ENCODE results near the gene KIF2C.
"Not testable (repeated sequence)": the region's sequence is repeated elsewhere in the genome, so short reads cannot be mapped to it uniquely, and the experiment has no call there.

Gene KIF2C

GRCh38 chr1:44739307-44740178 is at the start of gene KIF2C:
TSS of gene KIF2C (plus strand) at chr1:44739837. CDS start at chr1:44739933, 96 bp downstream.
- Histone ChIP-seq H3K4me3 (ENCODE audit: low read length) (peak within 1 kb of the TSS; percentile 40), H3K36me3 (ENCODE audit: control insufficient read depth, insufficient read depth, low read length) (no peaks in the 10 kb centered on the region), H3K9me3 (ENCODE audit: control insufficient read depth, low read length) (no peaks in the 10 kb centered on the region), H3K9ac (ENCODE audit: low read length) (peak within 1 kb of the TSS; percentile 71), H3K4me1 (ENCODE audit: control insufficient read depth, insufficient read depth, low read length) (peaks cover 9% of the 10 kb centered on the region), H3K27me3 (ENCODE audit: control insufficient read depth, insufficient read depth, low read length) (no peaks in the 10 kb centered on the region)

- H3K4me3 ChIP-seq (ENCODE audit: low read length), result no peak overlapping the region
- H3K9ac ChIP-seq (ENCODE audit: low read length), result no peak overlapping the region
- no peaks in the 10 kb centered on the region for H3K27me3 ChIP-seq (ENCODE audit: control insufficient read depth, insufficient read depth, low read length)
- H3K9me3 ChIP-seq (ENCODE audit: control insufficient read depth, low read length), result no peaks in the 10 kb centered on the region
- H3K36me3 ChIP-seq (ENCODE audit: control insufficient read depth, insufficient read depth, low read length), result no peaks in the 10 kb centered on the region
- H3K4me1 ChIP-seq (ENCODE audit: control insufficient read depth, insufficient read depth, low read length), result no peaks in the 10 kb centered on the region
These were observed 46.5 kb upstream of the KIF2C start for GRCh38 chr1:44693159-44693558.

- Histone ChIP-seq H3K9me3 (ENCODE audit: control insufficient read depth, low read length) (no peaks in the 10 kb centered on the region), H3K36me3 (ENCODE audit: control insufficient read depth, insufficient read depth, low read length) (no peaks in the 10 kb centered on the region), H3K4me1 (ENCODE audit: control insufficient read depth, insufficient read depth, low read length) (no peaks in the 10 kb centered on the region), H3K4me3 (ENCODE audit: low read length) (no peak overlapping the region), H3K27me3 (ENCODE audit: control insufficient read depth, insufficient read depth, low read length) (no peaks in the 10 kb centered on the region), H3K9ac (ENCODE audit: low read length) (no peak overlapping the region)
These were observed 45.7 kb upstream of the KIF2C start for GRCh38 chr1:44693900-44694299.

- Histone ChIP-seq H3K4me3 (ENCODE audit: low read length) (no peak overlapping the region), H3K36me3 (ENCODE audit: control insufficient read depth, insufficient read depth, low read length) (no peaks in the 10 kb centered on the region), H3K27me3 (ENCODE audit: control insufficient read depth, insufficient read depth, low read length) (no peaks in the 10 kb centered on the region), H3K9ac (ENCODE audit: low read length) (no peak overlapping the region), H3K9me3 (ENCODE audit: control insufficient read depth, low read length) (no peaks in the 10 kb centered on the region), H3K4me1 (ENCODE audit: control insufficient read depth, insufficient read depth, low read length) (no peaks in the 10 kb centered on the region)
These were observed 44.7 kb upstream of the KIF2C start for GRCh38 chr1:44694863-44695478.

GRCh38 chr1:44695671-44696070 is 44.0 kb upstream of the KIF2C start:
- H3K4me1 ChIP-seq (ENCODE audit: control insufficient read depth, insufficient read depth, low read length), result no peaks in the 10 kb centered on the region
- H3K27me3 ChIP-seq (ENCODE audit: control insufficient read depth, insufficient read depth, low read length), result no peaks in the 10 kb centered on the region
- H3K9ac ChIP-seq (ENCODE audit: low read length), result no peak overlapping the region
- no peak overlapping the region for H3K4me3 ChIP-seq (ENCODE audit: low read length)
- H3K9me3 ChIP-seq (ENCODE audit: control insufficient read depth, low read length), result no peaks in the 10 kb centered on the region
- H3K36me3 ChIP-seq (ENCODE audit: control insufficient read depth, insufficient read depth, low read length), result no peaks in the 10 kb centered on the region

GRCh38 chr1:44696101-44696500 is 43.5 kb upstream of the KIF2C start:
- no peak overlapping the region for H3K9ac ChIP-seq (ENCODE audit: low read length)
- no peak overlapping the region for H3K4me3 ChIP-seq (ENCODE audit: low read length)
- no peaks in the 10 kb centered on the region for H3K4me1 ChIP-seq (ENCODE audit: control insufficient read depth, insufficient read depth, low read length)
- H3K36me3 ChIP-seq (ENCODE audit: control insufficient read depth, insufficient read depth, low read length), result no peaks in the 10 kb centered on the region
- H3K9me3 ChIP-seq (ENCODE audit: control insufficient read depth, low read length), result no peaks in the 10 kb centered on the region
- H3K27me3 ChIP-seq (ENCODE audit: control insufficient read depth, insufficient read depth, low read length), result no peaks in the 10 kb centered on the region

- Histone ChIP-seq H3K36me3 (ENCODE audit: control insufficient read depth, insufficient read depth, low read length) (no peaks in the 10 kb centered on the region), H3K4me3 (ENCODE audit: low read length) (no peak overlapping the region), H3K4me1 (ENCODE audit: control insufficient read depth, insufficient read depth, low read length) (no peaks in the 10 kb centered on the region), H3K9ac (ENCODE audit: low read length) (no peak overlapping the region), H3K27me3 (ENCODE audit: control insufficient read depth, insufficient read depth, low read length) (no peaks in the 10 kb centered on the region), H3K9me3 (ENCODE audit: control insufficient read depth, low read length) (no peaks in the 10 kb centered on the region)
These were observed 42.8 kb upstream of the KIF2C start for GRCh38 chr1:44696789-44697345.

GRCh38 chr1:44698138-44698537 is 41.5 kb upstream of the KIF2C start:
- Histone ChIP-seq H3K9ac (ENCODE audit: low read length) (no peak overlapping the region), H3K4me1 (ENCODE audit: control insufficient read depth, insufficient read depth, low read length) (no peaks in the 10 kb centered on the region), H3K36me3 (ENCODE audit: control insufficient read depth, insufficient read depth, low read length) (no peaks in the 10 kb centered on the region), H3K4me3 (ENCODE audit: low read length) (no peak overlapping the region), H3K9me3 (ENCODE audit: control insufficient read depth, low read length) (no peaks in the 10 kb centered on the region), H3K27me3 (ENCODE audit: control insufficient read depth, insufficient read depth, low read length) (no peaks in the 10 kb centered on the region)

- not testable (repeated sequence) for H3K9me3 ChIP-seq (ENCODE audit: control insufficient read depth, low read length); H3K9ac ChIP-seq (ENCODE audit: low read length); H3K4me1 ChIP-seq (ENCODE audit: control insufficient read depth, insufficient read depth, low read length); H3K27me3 ChIP-seq (ENCODE audit: control insufficient read depth, insufficient read depth, low read length); H3K4me3 ChIP-seq (ENCODE audit: low read length); H3K36me3 ChIP-seq (ENCODE audit: control insufficient read depth, insufficient read depth, low read length)
These were observed 40.3 kb upstream of the KIF2C start for GRCh38 chr1:44699375-44699774.

- no peaks in the 10 kb centered on the region for H3K36me3 ChIP-seq (ENCODE audit: control insufficient read depth, insufficient read depth, low read length)
- no peaks in the 10 kb centered on the region for H3K9me3 ChIP-seq (ENCODE audit: control insufficient read depth, low read length)
- no peaks in the 10 kb centered on the region for H3K27me3 ChIP-seq (ENCODE audit: control insufficient read depth, insufficient read depth, low read length)
- no peak overlapping the region for H3K9ac ChIP-seq (ENCODE audit: low read length)
- H3K4me1 ChIP-seq (ENCODE audit: control insufficient read depth, insufficient read depth, low read length), result no peaks in the 10 kb centered on the region
- H3K4me3 ChIP-seq (ENCODE audit: low read length), result no peak overlapping the region
These were observed 39.1 kb upstream of the KIF2C start for GRCh38 chr1:44700573-44700972.

GRCh38 chr1:44701141-44701573 is 38.5 kb upstream of the KIF2C start:
- Histone ChIP-seq H3K9me3 (ENCODE audit: control insufficient read depth, low read length) (no peaks in the 10 kb centered on the region), H3K4me1 (ENCODE audit: control insufficient read depth, insufficient read depth, low read length) (no peaks in the 10 kb centered on the region), H3K9ac (ENCODE audit: low read length) (no peak overlapping the region), H3K36me3 (ENCODE audit: control insufficient read depth, insufficient read depth, low read length) (no peaks in the 10 kb centered on the region), H3K4me3 (ENCODE audit: low read length) (no peak overlapping the region), H3K27me3 (ENCODE audit: control insufficient read depth, insufficient read depth, low read length) (no peaks in the 10 kb centered on the region)

- no peaks in the 10 kb centered on the region for H3K9me3 ChIP-seq (ENCODE audit: control insufficient read depth, low read length)
- H3K9ac ChIP-seq (ENCODE audit: low read length), result no peak overlapping the region
- H3K27me3 ChIP-seq (ENCODE audit: control insufficient read depth, insufficient read depth, low read length), result peaks cover 7% of the 10 kb centered on the region
- H3K36me3 ChIP-seq (ENCODE audit: control insufficient read depth, insufficient read depth, low read length), result no peaks in the 10 kb centered on the region
- peaks cover 7% of the 10 kb centered on the region for H3K4me1 ChIP-seq (ENCODE audit: control insufficient read depth, insufficient read depth, low read length)
- no peak overlapping the region for H3K4me3 ChIP-seq (ENCODE audit: low read length)
These were observed 34.2 kb upstream of the KIF2C start for GRCh38 chr1:44705470-44705869.

Data from mucosa of stomach (tissue), 1 donor.